NCI-H2196 treated with DMSO at 0.1 percent for 48 hours (cell line): ENCODE measurements around the gene RIMKLB.

Source experiments
- DNase-seq: peaks from one replicate; lab custom pipeline; 2025; ENCODE audit not compliant: unreplicated experiment; lab: John Stamatoyannopoulos, UW

Gene RIMKLB, protein sequence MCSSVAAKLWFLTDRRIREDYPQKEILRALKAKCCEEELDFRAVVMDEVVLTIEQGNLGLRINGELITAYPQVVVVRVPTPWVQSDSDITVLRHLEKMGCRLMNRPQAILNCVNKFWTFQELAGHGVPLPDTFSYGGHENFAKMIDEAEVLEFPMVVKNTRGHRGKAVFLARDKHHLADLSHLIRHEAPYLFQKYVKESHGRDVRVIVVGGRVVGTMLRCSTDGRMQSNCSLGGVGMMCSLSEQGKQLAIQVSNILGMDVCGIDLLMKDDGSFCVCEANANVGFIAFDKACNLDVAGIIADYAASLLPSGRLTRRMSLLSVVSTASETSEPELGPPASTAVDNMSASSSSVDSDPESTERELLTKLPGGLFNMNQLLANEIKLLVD

DNA sequence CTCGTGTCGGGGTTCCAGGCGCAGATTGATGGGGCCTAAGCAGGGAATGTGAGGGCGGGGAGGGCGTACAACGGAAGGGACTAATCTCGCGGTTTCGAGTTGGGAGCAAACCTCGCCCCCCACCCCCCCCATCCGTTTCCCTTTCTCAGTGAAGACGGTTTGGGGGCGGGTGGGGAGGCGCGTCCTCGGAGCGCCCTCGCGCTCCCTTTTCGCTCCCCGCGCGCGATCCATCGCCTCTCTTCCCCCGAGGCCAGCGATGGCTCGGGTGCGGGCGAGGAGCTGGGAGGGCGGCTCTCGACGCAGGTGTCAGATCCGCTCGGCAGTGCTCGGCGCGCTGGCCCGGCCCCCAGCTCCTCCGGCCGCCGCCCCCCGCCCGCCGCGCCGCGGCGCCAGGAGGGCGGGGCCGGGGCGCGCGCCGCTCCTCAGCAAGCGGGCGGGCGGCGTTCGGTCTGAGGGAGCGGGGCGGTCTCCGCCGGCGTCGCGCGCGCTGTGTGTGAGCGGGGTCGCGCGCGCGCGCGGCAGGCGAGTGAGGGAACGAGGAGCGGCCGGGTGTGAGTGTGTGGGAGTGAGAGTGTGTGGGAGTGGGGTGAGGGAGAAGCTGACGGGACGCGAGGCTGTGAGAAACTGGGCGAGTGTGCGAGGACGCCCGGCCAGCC is at the start of gene RIMKLB:
TSS of gene RIMKLB (plus strand) at position 516 of the 656 bp plus-strand sequence. CDS start 15,876 bp downstream, outside the sequence.
- peak; percentile 39 for DNase-seq

DNA sequence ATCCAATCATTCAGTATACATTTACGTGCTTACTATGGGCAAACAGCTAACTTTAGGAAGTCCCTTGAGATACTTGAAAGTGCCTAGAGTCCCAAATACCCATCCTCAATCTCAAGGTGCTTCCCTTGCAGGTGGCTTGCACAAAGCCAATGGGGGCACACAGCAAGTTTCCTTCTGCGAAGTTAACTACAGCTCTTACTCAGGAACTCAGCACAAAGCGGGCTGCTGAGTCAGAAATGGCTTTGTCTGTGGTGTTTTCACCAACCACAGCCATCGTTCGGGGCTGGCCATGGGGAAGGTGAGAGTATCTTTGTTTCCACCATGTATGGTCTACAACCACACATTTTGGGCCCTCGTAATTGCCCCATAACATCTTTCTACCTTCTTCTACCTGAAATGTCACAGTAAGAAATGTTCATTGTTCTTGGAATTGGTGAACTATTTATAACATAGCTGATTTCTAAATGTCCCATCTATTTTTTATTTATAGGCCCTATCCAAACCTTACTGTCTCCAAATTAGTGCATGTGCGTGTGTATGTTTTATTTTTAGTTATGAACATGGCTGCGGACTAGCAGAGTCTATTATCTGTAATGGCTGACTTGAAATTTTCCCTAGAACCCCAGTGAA is 49.1 kb upstream of the RIMKLB start:
- no peak for DNase-seq

DNA sequence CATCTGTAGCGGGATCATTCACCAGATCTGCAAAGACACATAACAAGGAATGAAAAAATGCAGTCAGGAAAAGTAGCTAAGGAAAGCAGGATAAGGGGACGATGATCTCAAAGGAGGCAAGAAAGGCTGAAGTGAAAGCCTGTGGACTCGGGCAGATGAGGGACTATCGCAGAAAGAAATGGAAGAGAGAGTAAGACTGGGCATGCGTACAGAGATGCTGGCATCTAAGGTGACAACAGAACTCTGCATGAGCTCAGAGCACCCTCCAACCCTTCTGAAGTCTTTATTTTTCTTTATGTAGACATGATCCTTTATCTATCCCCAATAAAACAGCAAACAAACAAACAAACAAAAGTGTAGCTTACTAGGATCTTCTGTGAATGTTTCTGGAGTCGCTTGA is 42.4 kb upstream of the RIMKLB start:
- DNase-seq = no peak

DNA sequence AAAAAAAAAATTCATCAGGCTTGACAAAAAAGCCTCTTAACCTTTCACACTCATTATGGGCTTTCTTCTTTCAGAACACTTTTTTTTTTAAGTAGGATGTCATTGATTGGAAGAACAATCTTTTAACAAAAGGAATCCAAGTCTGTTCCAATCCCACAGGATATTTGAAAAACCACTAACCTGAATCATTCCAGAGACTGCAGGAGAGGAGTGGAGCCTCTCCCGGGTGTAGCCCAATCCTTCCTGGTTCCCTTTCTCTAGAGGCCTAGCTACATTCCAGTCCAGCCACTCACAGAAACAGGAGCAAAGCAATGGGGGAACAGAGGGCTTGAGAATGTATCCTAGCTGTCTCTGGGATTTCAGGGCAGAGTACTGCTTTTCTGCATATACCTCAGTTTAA is 39.4 kb upstream of the RIMKLB start:
- DNase-seq = no peak

DNA sequence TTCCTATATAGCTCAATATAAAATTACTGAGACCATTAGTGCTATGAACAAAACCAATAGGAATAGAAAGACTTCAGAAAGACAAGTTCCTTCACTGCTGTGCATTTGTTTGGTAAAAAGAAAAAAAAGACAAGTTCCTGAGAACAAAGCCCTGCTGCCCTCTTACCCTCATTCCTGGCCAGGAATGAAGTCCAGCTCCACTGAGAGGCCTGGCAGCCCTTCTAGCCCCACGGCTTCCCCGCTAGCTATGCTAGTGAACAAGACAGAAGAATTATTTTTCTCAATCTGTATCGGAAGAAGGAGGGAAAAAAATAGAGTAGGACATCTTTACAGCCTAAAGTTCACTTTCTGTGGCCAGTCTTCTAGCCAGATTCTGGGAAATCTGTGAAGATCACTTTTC is 36.8 kb upstream of the RIMKLB start:
- no peak for DNase-seq

DNA sequence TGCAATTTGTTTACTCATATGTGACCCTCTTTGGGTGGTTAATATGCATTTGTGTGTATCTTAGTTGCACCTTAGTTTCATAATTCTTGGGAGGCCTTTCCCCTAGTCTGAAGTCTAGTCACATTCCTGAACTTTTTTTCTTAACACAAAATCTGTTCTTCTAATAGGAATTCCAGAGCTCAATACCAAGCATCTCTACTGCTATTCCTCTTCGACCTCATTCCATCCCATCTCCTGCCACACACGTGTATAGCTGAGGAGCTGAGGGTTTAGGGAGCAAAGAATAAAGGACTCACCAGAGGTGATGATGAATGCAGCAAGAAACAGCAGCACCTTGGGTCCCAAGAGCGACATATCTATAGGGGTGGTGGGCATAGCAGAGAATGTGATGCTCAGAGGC is 36.0 kb upstream of the RIMKLB start:
- no peak for DNase-seq

DNA sequence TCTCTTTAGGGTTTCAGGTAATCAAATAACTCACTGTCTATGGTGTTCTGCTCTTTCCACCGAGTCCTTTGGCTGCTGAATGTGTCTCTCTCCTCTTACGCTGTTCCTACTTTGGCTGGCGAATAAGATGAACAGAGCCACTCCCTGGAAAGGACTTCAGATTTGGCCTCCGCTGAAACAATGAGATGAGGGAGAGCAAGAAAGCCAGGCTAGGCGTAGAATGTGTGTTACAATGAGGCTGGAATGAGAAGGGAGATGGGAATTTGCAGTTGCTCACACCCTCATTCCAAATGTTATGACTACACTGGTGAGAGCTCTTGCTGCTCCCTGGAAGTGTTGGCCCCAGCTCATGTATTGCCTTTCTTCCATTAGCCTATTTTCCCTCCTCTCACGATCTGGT is 35.2 kb upstream of the RIMKLB start, which contains the start of gene MFAP5:
TSS of gene MFAP5 (minus strand) at position 234 of the 400 bp plus-strand sequence. CDS start 722 bp downstream, outside the sequence.
- no peak for DNase-seq

DNA sequence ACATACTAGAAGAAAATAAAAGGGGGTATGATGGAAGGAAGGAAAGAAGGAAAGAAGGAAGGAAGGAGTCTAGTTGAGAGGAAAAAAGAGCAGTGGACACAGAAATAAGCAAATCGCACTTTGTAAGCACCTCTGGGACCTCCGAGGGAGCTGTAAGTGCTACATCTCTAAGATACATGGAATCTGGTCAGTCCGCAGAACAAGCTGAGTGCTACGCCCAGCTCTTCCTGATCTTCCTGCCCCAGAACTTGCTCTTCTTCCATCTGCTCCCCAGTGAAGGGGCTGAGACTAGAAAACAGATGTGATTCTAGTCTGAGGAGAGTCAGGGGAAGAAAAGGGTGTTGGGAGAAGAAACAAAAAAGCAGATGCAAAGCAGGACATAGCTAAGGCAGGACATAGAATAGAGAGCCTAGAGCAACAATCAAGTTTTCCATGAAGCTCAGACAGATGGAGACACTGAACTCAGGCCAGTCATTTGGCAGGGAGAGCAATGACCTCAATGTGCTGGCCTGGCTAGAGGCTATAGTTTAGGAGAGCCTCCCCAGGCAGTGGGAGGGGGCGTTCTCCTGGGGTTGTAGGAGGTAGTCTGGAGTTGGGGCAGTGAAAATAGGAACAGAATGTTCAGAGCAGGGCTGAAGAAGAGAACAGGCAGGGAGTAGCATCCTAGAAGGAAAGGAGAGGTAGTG is 33.4 kb upstream of the RIMKLB start:
- no peak for DNase-seq

DNA sequence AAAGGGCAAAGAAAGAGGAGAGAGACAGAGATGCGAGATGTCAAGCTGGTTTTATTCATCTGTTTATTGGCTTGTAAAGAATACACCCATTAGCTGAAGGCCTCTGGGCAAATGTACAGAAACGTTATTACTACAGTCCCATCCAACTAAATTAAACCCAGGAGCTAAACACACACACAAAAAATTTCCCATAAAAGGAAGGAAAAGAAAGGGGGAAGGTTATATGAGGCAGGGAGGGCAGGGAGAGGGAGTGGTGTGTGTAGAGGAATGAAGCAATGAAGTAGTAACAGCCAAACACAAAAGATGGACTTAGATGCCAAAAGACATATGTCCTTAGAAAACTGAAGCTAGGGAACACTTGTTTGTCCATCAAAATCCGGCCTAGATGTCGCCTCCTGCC is 32.0 kb upstream of the RIMKLB start:
- no peak for DNase-seq

DNA sequence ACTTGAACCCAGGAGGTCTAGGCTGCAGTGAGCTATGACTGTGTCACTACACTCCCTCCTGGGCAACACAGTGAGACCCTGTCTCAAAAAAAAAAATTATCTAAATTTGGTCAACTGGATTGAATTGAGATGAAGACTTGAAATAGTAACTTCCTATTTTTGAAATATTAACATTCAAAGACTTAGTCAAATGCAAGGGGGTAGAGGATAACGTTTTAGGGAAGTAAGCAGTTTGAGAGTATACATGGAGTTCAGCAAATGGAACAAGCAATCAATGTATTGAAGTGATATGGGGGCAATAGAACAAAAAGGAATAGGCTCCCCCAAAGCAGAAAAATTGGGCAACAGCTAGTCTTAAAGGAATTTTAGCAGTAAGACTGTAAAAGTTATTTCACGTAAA is 30.5 kb upstream of the RIMKLB start:
- DNase-seq = no peak

DNA sequence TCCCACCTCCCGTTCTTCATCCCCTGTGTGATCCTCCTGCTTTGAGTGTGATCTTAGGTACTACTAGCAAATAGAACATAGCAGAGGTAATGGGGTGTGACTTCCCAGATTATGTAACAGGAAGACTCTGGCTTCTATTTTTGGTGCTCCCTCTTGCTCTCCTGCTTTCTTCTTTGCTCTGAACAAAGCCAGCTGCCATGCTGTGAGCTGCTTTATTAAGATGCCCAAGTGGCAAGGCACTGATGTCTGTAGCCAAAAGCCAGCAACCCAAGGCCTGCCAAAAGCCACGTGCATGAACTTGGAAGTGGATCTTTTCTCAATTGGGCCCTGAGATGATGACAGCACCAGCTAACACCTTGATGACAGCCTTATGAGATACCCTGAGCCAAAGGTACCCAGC is 29.4 kb upstream of the RIMKLB start:
- DNase-seq = no peak

DNA sequence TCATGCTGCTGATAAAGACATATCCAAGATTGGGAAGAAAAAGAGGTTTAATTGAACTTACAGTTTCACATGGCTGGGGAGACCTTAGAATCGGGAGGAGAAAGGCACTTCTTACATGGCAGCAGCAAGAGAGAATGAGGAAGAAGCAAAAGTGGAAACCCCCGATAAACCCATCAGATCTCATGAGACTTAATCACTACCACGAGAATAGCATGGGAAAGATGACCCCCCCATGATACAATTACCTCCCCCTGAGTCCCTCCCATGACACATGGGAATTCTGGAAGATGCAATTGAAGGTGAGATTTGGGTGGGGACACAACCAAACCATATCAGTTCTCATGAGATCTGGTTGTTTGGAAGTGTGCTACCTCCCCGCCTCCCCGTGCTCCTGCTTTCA is 25.4 kb upstream of the RIMKLB start:
- DNase-seq = no peak

DNA sequence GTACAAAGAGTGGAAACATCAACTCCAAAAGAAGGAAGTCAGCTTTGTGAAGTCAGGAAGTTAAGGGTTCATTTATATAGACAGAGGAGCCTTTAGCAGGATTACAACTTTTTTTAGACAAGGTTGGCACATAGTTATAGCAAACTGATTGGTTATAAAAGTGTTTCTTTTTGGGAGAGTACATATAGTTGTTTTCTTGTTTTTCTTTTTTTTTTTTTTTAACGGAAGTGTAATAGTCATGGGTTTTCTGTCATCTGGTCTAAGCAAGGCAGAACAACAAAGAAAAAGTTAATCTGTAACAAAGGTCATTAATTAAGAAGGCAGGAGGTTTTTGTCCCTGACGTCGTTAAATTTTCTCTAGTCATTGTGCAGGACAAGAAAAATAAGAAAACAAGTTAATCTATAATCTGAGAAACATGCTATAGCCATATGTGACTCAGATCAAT is 22.2 kb upstream of the RIMKLB start:
- no peak for DNase-seq

DNA sequence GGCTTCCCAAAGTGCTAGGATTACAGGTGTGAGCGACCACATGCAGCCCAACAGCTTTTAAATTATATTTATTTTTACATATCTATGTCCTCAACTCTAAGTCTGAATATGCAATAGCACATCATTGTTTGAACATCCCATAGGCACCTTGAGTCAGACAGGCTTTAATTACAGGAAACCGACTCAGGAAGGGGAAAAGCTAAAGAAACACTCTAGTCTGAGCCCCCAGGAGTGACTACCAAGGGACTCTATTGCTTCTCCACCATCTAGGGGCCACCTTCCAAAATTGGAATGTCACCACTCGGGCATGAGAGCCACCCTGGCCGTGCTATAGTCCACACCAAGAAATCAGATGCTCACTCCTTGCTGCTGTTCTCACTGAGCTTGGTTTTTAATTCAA is 21.1 kb upstream of the RIMKLB start:
- no peak for DNase-seq

DNA sequence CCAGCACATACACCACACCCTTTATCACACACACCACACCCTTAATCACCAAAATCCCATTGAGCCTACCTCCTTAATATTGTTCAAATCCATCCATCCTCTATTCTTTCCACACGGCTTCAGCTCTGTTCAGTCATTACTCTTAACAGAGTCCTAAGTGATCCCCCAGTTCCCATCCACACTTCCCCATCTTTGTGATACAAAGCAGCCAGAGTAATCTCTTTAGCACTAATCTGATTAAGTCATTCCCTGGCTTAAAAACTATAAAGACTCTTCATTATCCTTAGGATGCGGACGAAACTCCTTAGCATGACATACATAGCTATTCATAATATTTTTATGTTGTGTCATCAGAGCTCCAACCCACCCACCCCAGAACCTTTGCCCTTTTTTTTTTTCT is 20.4 kb upstream of the RIMKLB start:
- DNase-seq = no peak

DNA sequence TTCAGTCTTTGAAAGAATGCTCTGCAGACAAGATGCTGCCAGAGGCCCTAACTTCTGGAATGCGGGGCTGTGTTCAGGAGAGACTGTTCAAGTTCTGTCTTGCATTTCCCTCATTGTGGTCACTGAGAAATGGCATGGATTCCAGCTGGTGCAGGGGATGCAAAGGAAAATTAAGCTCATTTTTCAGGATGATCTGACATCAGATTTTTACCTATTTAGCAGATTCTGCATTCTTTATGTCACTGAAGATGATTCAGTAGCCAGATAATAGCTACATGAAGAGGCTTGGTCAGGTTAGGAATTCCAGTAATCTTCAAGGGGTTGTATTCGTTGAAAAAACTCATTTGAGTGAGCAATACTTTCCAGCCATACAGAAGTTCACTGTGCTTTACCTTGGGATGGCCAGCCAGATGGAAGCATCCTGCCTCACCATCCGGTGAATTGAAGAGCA is 19.1 kb upstream of the RIMKLB start:
- no peak for DNase-seq

DNA sequence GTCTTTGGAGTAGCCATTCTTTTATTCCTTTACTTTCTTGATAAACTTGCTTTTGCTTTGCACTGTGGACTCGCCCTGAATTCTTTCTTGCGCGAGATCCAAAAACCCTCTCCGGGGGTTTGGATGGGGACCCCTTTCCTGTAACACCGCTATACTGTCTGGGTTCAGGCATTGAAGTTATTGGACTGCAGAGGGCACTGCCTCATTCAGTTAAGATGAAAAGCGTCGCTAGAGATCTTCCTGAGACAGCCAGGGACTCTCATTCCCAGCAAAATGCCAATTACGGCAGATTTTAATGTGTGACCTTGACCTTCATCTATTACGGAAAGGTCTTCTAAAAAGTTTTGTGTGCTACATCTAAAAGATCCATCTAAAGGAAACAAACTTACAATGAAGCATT is 17.3 kb upstream of the RIMKLB start:
- no peak for DNase-seq

DNA sequence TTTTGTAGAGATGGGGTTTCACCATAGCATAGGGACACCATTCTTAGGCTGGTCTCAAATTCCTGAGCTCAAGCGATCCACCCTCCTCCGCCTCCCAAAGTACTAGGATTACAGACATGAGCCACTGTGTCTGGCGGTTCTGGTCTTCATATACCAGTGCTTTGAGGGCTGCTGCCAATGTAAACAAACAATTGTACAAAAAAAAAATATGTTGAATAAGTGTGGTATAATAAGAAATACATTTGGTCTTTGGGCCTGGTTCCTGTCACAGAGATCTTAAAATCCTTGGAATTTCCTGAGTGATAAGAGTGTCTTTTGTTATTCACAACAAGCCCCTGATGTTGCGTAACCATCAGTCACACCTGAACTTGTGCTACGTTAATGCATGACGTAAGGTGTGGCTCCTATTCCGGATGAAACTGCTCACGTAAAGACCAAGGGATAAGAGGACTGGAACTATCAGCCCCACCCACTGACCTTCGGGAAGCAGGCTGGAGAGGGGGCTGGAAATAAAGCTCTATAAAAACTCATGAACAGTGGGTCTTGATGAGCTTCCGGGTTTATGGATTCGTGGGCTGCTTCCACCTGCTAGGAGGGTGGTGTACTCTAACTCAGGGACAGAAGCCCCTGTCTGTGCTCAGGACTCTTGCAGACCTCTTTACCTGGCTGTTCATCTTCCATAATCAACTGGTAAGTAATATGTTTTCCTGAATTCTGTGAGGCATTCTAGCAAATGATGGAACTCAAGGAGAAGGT is 16.5 kb upstream of the RIMKLB start:
- DNase-seq = no peak

DNA sequence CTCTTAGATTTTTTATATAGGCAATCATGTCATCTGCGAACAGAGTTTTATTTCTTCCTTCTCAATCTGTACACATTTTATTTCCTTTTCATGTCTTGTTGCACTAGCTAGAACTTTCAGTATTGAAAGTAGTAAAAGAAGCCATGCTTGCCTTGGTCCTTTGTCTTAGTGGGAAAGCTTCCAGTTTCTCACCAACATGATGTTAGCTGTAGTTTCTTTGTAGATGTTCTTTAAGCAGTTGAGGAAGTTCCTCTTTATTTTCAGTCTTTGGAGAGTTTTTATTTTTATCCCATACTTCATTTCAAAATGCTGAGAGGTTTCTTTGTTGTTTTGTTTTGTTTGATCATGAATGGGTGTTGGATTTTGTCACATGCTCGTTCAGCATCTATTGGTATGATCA is 12.7 kb upstream of the RIMKLB start:
- DNase-seq = no peak

DNA sequence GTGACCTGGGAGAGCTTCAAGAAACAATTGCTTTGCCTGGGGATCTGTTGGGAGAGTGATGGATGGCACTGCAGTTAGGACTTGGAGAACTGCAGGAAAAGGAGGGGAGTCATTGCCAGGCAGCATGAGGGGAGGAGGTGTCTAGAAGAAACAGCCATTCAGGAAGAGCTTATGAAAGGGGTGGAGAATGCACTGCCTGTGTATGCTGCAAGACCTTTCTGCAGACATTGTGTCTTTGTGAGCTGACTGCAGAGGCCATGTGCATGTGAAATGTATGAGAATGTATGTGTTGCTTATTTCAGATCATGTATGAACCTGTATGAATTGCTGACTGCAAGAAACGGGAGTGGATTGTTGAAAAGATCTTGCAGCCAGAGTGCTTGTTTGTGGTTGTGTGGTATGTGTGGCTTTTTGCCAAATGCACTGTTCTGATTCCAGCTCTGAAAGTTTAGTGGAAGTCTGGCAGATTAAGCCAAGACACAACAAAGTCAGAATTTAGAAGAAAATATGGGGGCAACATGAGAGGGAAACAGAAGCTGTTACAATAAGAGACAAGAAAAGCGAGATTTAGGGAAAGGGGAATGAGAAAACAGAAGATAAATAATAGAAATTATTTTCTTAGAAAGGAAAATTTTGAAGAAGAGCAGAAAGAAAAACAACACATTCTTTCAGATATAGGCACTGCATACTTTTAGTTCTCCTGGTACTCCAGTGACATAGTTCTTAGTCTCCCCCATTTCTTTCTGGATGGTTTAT is 9.8 kb upstream of the RIMKLB start:
- DNase-seq = peak; percentile 24
